H9 (cell line): ENCODE results near the gene MRPL55. TPM values are rescaled to one million over a fixed set of nuclear protein-coding genes. Genes with fewer than 3 reads are reported as not detected.

Experiments used
- DNase-seq: peaks from one replicate; pipeline ENCODE4 v3.0.0-alpha.2; 2017
- H2AFZ ChIP-seq: one replicate; pipeline ENCODE4 v1.6.1; 2013; ENCODE audit warnings: mild to moderate bottlenecking, low read length, control low read depth, moderate library complexity
- H2AK5ac ChIP-seq: 2 replicates; pipeline ENCODE4 v1.6.1; 2013; ENCODE audit warnings: low read length, control low read depth, mixed read lengths; ENCODE audit not compliant: insufficient read length
- H2BK120ac ChIP-seq: one replicate; pipeline ENCODE4 v1.6.1; 2013; ENCODE audit warnings: low read depth, mild to moderate bottlenecking, low read length, control low read depth, inconsistent platforms; ENCODE audit not compliant: poor library complexity, severe bottlenecking
- H2BK12ac ChIP-seq: 2 replicates; pipeline ENCODE4 v1.6.1; 2013; ENCODE audit warnings: low read length, control low read depth, mixed read lengths, low read depth; ENCODE audit not compliant: insufficient read length
- H2BK15ac ChIP-seq: 2 replicates; pipeline ENCODE4 v1.6.1; 2013; ENCODE audit warnings: low read depth, low read length, control low read depth
- H2BK20ac ChIP-seq: one replicate; pipeline ENCODE4 v1.6.1; 2013; ENCODE audit warnings: low read depth, mild to moderate bottlenecking, low read length, control low read depth, inconsistent platforms; ENCODE audit not compliant: poor library complexity, severe bottlenecking
- H2BK5ac ChIP-seq: 2 replicates; pipeline ENCODE4 v1.6.1; 2013; ENCODE audit warnings: low read length, control low read depth, mixed read lengths; ENCODE audit not compliant: insufficient read length
- H3K14ac ChIP-seq: 2 replicates; pipeline ENCODE4 v1.6.1; 2013; ENCODE audit warnings: low read length, control low read depth; ENCODE audit not compliant: insufficient read depth
- H3K18ac ChIP-seq: 2 replicates; pipeline ENCODE4 v1.6.1; 2013; ENCODE audit warnings: low read depth, mild to moderate bottlenecking, mixed read lengths, low read length, control low read depth; ENCODE audit not compliant: insufficient read length
- H3K23ac ChIP-seq: 2 replicates; pipeline ENCODE4 v1.6.1; 2013; ENCODE audit warnings: low read length, control low read depth, mixed read lengths, low read depth; ENCODE audit not compliant: insufficient read length
- H3K23me2 ChIP-seq: 2 replicates; pipeline ENCODE4 v1.6.1; 2013; ENCODE audit warnings: low read depth, mild to moderate bottlenecking, mixed read lengths, low read length, control low read depth; ENCODE audit not compliant: insufficient read length, poor library complexity, severe bottlenecking
- H3K27ac ChIP-seq: 2 replicates; pipeline ENCODE4 v1.5.1; 2013; ENCODE audit warnings: low read length, control low read depth, mixed read lengths, low read depth; ENCODE audit not compliant: insufficient read length
- H3K27me3 ChIP-seq: 2 replicates; pipeline ENCODE4 v1.6.1; 2013; ENCODE audit warnings: low read length, control low read depth, inconsistent platforms; ENCODE audit not compliant: insufficient read depth
- H3K4ac ChIP-seq: 2 replicates; pipeline ENCODE4 v1.6.1; 2013; ENCODE audit warnings: low read depth, mild to moderate bottlenecking, control low read depth, inconsistent platforms, low read length, moderate library complexity
- H3K4me1 ChIP-seq: 2 replicates; pipeline ENCODE4 v1.6.1; 2013; ENCODE audit warnings: low read length, control low read depth, inconsistent platforms; ENCODE audit not compliant: insufficient read depth
- H3K4me2 ChIP-seq: 2 replicates; pipeline ENCODE4 v1.6.1; 2013; ENCODE audit warnings: low read length, control low read depth, mixed read lengths; ENCODE audit not compliant: insufficient read length, insufficient read depth
- H3K56ac ChIP-seq: 2 replicates; pipeline ENCODE4 v1.6.1; 2013; ENCODE audit warnings: low read depth, mild to moderate bottlenecking, mixed read lengths, low read length, control low read depth; ENCODE audit not compliant: insufficient read length
- H3K79me1 ChIP-seq: 2 replicates; pipeline ENCODE4 v1.6.1; 2013; ENCODE audit warnings: low read depth, mild to moderate bottlenecking, moderate library complexity, low read length, control low read depth, inconsistent platforms; ENCODE audit not compliant: insufficient read depth, poor library complexity, severe bottlenecking
- H3K79me2 ChIP-seq: 2 replicates; pipeline ENCODE4 v1.6.1; 2013; ENCODE audit warnings: low read length, control low read depth, inconsistent platforms; ENCODE audit not compliant: insufficient read depth
- H3K9ac ChIP-seq: 2 replicates; pipeline ENCODE4 v1.6.1; 2013; ENCODE audit warnings: low read length, control low read depth, mixed read lengths; ENCODE audit not compliant: insufficient read length; ENCODE audit errors: extremely low read depth
- H3K9me3 ChIP-seq: one replicate; pipeline ENCODE4 v1.6.1; 2013; ENCODE audit warnings: low read depth, low read length, inconsistent platforms; ENCODE audit not compliant: control insufficient read depth
- H3T11ph ChIP-seq: one replicate; pipeline ENCODE4 v1.6.1; 2013; ENCODE audit warnings: mild to moderate bottlenecking, low read length, control low read depth, inconsistent platforms
- H4K20me1 ChIP-seq: one replicate; pipeline ENCODE4 v1.6.1; 2013; ENCODE audit not compliant: control insufficient read depth, insufficient read length, insufficient read depth
- H4K5ac ChIP-seq: 2 replicates; pipeline ENCODE4 v1.6.1; 2013; ENCODE audit warnings: low read depth, mild to moderate bottlenecking, mixed read lengths, low read length, control low read depth; ENCODE audit not compliant: insufficient read length
- H4K8ac ChIP-seq: replicated peaks from 2 replicates; pipeline ENCODE4 v1.6.1; 2013; ENCODE audit warnings: low read length, control low read depth, mixed read lengths, low read depth; ENCODE audit not compliant: insufficient read length
- H4K91ac ChIP-seq: 2 replicates; pipeline ENCODE4 v1.6.1; 2013; ENCODE audit warnings: low read depth, mild to moderate bottlenecking, moderate library complexity, mixed read lengths, low read length, control low read depth; ENCODE audit not compliant: insufficient read length
- H3K27ac Mint-ChIP-seq, 3 experiments: 2 replicates in 2 of 3; 3 replicates in 1 of 3; pipeline ENCODE4 v1.8.0; 2020 to 2021; ENCODE audit warnings: mixed read lengths in 3 of 3, mild to moderate bottlenecking in 1 of 3, moderate library complexity in 1 of 3
- H3K27me3 Mint-ChIP-seq: 2 replicates; pipeline ENCODE4 v1.8.0; 2021; ENCODE audit warnings: low read depth, mild to moderate bottlenecking, moderate library complexity, mixed read lengths
- H3K36me3 Mint-ChIP-seq, 3 experiments: 2 replicates in 2 of 3; 3 replicates in 1 of 3; pipeline ENCODE4 v1.8.0; 2020 to 2021; ENCODE audit warnings: low read depth in 3 of 3, mixed read lengths in 3 of 3; ENCODE audit not compliant: insufficient read depth in 1 of 3
- H3K4me1 Mint-ChIP-seq, 2 experiments: 2 replicates each; pipeline ENCODE4 v1.8.0; 2020; ENCODE audit warnings: mixed read lengths in 2 of 2
- H3K4me3 Mint-ChIP-seq, 2 experiments: 2 replicates in 1 of 2; 3 replicates in 1 of 2; pipeline ENCODE4 v1.8.0; 2020 to 2021; ENCODE audit warnings: mild to moderate bottlenecking in 2 of 2, mixed read lengths in 2 of 2, moderate library complexity in 1 of 2
- H3K9me3 Mint-ChIP-seq, 2 experiments: 2 replicates in 1 of 2; 3 replicates in 1 of 2; pipeline ENCODE4 v1.8.0; 2020; ENCODE audit warnings: mild to moderate bottlenecking in 2 of 2, mixed read lengths in 2 of 2, moderate library complexity in 1 of 2
- WGBS: extraction: QIAGEN DNeasy Blood & Tissue Kit; methylation state at CpG from one replicate; pipeline ENCODE4 v1.1.7; 2013; ENCODE audit warnings: missing lambda C conversion rate, low lambda C conversion rate, mixed read lengths; ENCODE audit not compliant: insufficient read length; ENCODE audit errors: extremely low coverage; 5-methylcytosine and 5-hydroxymethylcytosine counted together
- total RNA-seq: library from RNA; stranded (reverse); gene quantifications from 2 replicates; pipeline ENCODE4 v1.2.1, GENCODE V29; 2021
- TF ChIP-seq, protein P1 (sequence below): fragments of 200-600 bp; sonication (generic); conservative IDR thresholded peaks from 3 replicates; pipeline ENCODE4 v1.8.0; 2021; ENCODE audit warnings: antibody characterized with exemption, mild to moderate bottlenecking

The MRPL55 gene
- total RNA-seq, 1 experiment from 2014 or later, result 62.3 TPM

GRCh38 chr1:228117335-228117734 is 8.2 kb upstream of the MRPL55 start:
- Histone ChIP-seq H2BK15ac (no peak overlapping the region), H3K4ac (no peak overlapping the region), H4K5ac (no peak overlapping the region), H3K14ac (no peak overlapping the region), H2BK20ac (no peak overlapping the region), H3K18ac (no peak overlapping the region), H3K9ac (no peak overlapping the region), H2AFZ (no peak overlapping the region), H2BK120ac (no peak overlapping the region), H3K4me1 (no peaks in the 10 kb centered on the region), H2AK5ac (no peak overlapping the region), H3T11ph (no peak overlapping the region), H2BK5ac (no peak overlapping the region), H4K20me1 (no peaks in the 10 kb centered on the region), H3K23me2 (no peaks in the 10 kb centered on the region), H4K8ac (no peak overlapping the region), H3K23ac (no peak overlapping the region), H3K79me2 (no peaks in the 10 kb centered on the region), H3K4me2 (no peak overlapping the region), H3K79me1 (no peaks in the 10 kb centered on the region), H3K27ac (no peak overlapping the region), H3K9me3 (no peaks in the 10 kb centered on the region), H2BK12ac (no peak overlapping the region), H4K91ac (no peak overlapping the region), H3K27me3 (no peaks in the 10 kb centered on the region), H3K56ac (no peak overlapping the region)
- Mint-ChIP-seq H3K36me3 (peaks cover 7 to 9% (median 7%) of the 10 kb centered on the region in 3 experiments; a peak in 6 of 7 replicates), H3K4me3 (no peak overlapping the region), H3K4me1 (0 out of 4 replicates have a peak, but pooled peaks cover 0 to 3% of the 10 kb centered on the region in 2 experiments), H3K9me3 (peaks cover 34 to 42% of the 10 kb centered on the region in 2 experiments), H3K27me3 (peaks cover 10% of the 10 kb centered on the region), H3K27ac (no peak overlapping the region)
- WGBS, result no CpG with 5 or more reads among the region's 4 CpGs
- TF ChIP-seq, protein P1, sequence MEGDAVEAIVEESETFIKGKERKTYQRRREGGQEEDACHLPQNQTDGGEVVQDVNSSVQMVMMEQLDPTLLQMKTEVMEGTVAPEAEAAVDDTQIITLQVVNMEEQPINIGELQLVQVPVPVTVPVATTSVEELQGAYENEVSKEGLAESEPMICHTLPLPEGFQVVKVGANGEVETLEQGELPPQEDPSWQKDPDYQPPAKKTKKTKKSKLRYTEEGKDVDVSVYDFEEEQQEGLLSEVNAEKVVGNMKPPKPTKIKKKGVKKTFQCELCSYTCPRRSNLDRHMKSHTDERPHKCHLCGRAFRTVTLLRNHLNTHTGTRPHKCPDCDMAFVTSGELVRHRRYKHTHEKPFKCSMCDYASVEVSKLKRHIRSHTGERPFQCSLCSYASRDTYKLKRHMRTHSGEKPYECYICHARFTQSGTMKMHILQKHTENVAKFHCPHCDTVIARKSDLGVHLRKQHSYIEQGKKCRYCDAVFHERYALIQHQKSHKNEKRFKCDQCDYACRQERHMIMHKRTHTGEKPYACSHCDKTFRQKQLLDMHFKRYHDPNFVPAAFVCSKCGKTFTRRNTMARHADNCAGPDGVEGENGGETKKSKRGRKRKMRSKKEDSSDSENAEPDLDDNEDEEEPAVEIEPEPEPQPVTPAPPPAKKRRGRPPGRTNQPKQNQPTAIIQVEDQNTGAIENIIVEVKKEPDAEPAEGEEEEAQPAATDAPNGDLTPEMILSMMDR, result no peak
- DNase-seq, result no peak
